ENCODE measurements around the gene C7orf57.

The C7orf57 gene

DNA sequence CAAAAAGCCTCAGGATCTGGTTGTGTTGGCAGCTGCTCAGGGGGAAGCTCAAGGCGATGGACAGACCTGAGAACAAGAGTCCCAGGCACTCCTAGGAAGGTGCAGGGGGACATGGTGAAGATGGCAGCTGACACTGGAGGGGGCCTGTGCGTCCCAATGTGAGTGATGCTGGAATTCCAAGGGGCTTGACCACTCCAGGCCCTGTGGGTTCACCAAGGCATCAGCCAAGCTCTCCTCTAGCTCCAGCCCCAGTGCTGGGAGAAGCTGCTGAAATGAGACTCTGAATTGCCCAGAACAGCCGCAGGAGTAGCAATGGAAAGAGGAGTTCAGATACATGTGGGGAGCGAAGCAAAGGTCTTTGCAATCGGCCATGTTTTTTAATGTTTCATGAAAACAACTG is 69.7 kb downstream of the C7orf57 start:
- FAIRE-seq = no peak

DNA sequence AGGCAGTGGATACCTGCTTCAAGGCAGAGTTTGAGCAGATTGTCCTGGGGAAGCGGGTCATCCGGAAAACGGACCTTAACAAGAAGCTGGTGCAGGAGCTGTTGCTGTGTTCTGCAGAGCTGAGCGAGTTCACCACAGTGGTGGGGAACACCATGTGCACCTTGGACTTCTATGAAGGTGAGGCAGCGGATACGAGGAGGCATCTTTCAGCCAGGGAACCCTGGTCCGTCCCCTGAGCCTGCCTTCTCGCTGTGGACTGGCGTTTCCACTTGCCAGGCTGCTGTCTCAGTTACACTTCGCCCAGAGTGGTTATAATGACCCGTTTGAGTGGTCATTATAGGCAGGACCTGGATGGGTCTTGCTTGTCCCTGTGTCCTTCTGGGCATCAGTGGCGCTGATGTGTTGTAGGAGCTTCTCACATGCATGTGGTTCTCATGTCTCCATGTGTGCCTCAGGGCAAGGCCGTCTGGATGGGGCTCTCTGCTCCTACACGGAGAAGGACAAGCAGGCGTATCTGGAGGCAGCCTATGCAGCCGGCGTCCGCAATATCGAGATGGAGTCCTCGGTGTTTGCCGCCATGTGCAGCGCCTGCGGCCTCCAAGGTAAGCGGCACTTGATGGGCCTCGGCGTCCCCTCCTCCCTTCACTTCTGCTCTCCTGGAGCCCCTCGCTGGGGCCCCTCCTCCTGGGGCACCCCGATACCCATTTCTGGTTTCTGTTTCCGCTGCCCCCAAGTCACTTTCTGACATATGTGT is 71.7 kb downstream of the C7orf57 start:
- no peak for FAIRE-seq
- DNase-seq (ENCODE audit: extremely low spot score, insufficient read length, low read depth) = no peak

More for the DNA sequence above, 69.7 kb downstream of the C7orf57 start:
- DNase-seq (ENCODE audit: extremely low spot score, insufficient read length, low read depth) = no peak

DNA sequence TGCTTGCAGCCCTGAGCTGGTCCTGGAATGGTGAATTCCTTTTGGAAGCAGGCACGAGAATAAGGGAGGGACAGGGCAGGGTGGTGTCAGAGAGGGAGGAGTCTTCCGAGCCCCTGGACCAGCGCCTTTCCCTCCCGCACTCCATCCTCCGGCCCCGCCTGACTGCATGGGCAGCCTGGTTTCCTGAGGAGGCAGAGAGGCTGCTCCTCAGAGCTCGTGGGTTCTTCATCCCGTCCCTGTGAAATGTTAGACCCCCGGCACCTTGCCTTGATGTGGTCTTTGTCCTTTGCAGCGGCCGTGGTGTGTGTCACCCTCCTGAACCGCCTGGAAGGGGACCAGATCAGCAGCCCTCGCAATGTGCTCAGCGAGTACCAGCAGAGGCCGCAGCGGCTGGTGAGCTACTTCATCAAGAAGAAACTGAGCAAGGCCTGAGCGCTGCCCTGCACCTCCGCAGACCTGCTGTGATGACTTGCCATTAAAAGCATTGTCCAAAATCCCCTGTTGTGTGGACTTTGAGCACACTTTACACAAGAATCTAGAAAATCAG is 72.7 kb downstream of the C7orf57 start:
- FAIRE-seq = no peak
- DNase-seq (ENCODE audit: extremely low spot score, insufficient read length, low read depth) = no peak

DNA sequence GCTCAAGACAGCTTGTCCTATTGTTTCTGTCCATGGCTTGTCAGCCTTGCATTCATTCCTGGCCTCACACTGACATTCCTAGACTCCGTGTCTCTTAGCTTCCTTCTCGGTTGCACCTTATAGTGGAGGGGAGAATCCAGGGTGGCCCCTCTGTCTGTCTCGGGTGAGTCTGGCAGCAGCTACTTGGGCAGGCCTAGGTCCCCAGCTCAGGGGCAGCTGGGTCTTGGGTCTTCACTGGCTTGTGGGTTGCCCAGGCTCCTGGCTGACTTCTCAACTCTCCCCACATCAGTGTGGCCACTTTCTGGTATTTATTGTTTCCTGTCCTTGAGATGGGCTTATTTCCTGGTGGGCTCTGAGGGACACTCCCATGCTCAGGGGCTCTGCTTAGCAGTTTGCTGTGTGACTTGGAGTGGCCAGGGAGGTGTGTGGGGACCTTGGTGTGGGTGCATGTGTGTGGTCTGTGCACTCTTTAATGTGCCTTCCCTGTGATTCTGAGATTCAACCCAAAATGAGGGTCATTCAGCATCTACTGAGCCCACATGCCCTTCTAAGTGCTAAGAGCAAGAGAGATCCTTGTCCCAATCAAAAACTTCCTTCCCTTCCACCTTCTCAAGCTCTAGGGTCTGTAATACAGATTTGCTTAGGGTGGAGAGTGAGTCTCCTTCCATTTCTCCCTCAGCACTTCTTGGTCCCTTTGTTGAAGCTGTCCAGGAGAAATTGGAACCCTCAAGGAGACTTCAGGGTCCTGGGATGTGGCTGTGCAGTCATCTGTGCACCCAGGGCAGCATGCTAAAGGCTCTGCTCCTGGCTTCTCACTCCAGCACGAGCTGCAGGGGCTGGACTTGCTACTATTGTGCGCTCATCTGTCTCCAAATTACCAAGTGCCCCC is 73.9 kb downstream of the C7orf57 start:
- DNase-seq (ENCODE audit: extremely low spot score, insufficient read length, low read depth) = no peak
- FAIRE-seq = no peak

DNA sequence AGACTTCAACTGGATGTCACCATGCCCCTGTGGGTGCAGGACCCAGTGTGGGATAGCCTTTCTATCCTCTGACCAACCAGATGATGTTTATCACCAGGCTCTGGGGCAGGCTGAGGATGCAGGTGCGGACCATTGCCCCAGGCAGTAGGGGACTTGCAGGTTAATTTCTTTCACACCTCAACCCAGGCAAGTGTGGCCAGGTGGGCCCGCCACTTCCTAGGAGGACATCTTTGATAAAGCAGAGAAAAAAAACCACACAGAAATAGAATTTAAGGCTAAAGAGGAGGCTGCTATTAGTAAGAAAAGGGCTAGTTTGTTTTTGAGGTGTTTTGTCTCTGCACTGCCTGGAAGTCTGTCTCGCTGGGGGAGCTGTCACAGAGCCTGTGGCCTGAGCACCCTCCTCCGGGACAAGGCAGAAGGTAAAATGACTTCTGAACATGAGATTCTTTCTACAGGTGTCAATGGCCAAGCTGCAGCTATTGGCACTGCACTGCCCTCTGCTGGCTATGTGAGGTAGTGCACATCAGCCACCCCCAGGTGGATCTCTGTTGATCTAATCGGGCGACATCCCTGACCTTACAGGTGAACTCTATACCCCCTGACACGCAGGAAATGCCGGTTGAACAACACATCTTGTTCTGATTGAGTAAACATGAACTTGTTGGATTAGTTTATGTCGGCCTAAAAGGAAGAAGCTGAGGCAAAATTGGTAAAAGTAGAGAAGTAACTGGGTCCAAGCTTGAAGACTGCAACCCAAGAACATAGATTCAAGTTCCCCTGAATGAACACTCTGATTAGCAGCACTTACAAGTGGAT is 74.7 kb downstream of the C7orf57 start:
- FAIRE-seq (peak; percentile 96), DNase-seq (ENCODE audit: extremely low spot score, insufficient read length, low read depth) (peak; percentile 50)

DNA sequence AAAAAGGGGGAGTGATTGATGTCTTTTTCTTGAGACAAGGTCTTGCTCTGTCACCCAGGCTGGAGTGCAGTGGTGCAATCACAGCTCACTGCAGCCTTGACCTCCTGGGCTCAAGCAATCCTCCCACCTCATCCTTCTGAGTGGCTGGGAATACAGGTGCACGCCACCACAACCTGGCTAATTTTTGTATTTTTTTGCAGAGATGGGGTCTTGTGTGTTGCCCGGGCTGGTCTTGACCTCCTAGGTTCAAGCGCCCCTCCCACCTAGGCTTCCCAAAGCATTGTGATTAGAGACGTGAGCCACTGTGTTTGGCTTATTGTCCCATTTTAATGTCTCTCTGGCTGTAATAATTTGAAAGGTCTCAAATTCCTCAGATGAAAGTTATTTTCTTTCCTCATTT is 75.5 kb downstream of the C7orf57 start:
- DNase-seq (ENCODE audit: extremely low spot score, insufficient read length, low read depth) (no peak), FAIRE-seq (no peak)
